A549 (cell line): Measurements from ENCODE around the gene PSMD7. TPM values are rescaled to one million over a fixed set of nuclear protein-coding genes. Genes with fewer than 3 reads are reported as not detected.

Source experiments
- ATAC-seq, 2 experiments: fragments of 200-7000 bp in 1 of 2; fragments of >200 bp in 1 of 2; cut with Nextera tagmentation in 1 of 2; cut with Tn5 transposase in 1 of 2; 3 replicates each; pipeline versions ENCODE4 v1.8.0 to v1.9.1; 2018 to 2020; ENCODE audit warnings: mild to moderate bottlenecking in 1 of 2, moderate library complexity in 1 of 2
- CTCF ChIA-PET: fragments of 300-600 bp; sonication (Branson Sonifier 250); formaldehyde crosslinking; extraction: SDS; loops from one replicate; lab custom pipeline; 2021; ENCODE audit warnings: antibody characterized with exemption, inconsistent platforms; lab: Yijun Ruan, JAX
- POLR2A ChIA-PET: fragments of 350-600 bp; formaldehyde crosslinking; extraction: SDS; loops from one replicate; lab custom pipeline; 2021; ENCODE audit warnings: antibody characterized with exemption, inconsistent platforms; lab: Yijun Ruan, JAX
- DNase-seq, 2 experiments: peaks; one replicate each; pipeline versions ENCODE4 v3.0.0 to v3.0.0-alpha.2; 2011 to 2016; ENCODE audit warnings: low read depth in 1 of 2, low spot score in 1 of 2
- FAIRE-seq: peaks from 2 replicates; lab custom pipeline; 2011; peaks lifted over from hg19 to GRCh38; lab: Jason Lieb, UNC
- H3K27ac ChIP-seq, 2 experiments: fragments of >200 bp; sonication (Bioruptor Twin); formaldehyde crosslinking; 3 replicates each; pipeline ENCODE4 v1.5.1; 2016 to 2017
- H3K4me1 ChIP-seq: fragments of >200 bp; sonication (Bioruptor Twin); formaldehyde crosslinking; 3 replicates; pipeline ENCODE4 v1.6.1; 2016
- H3K4me2 ChIP-seq: fragments of >200 bp; sonication (Bioruptor Twin); formaldehyde crosslinking; 3 replicates; pipeline ENCODE4 v1.6.1; 2016
- H3K4me3 ChIP-seq: fragments of >200 bp; sonication (Bioruptor Twin); formaldehyde crosslinking; 3 replicates; pipeline ENCODE4 v1.5.1; 2016
- H3K9me3 ChIP-seq: fragments of >200 bp; sonication (Bioruptor Twin); formaldehyde crosslinking; 3 replicates; pipeline ENCODE4 v1.6.1; 2016
- CBX8 ChIP-seq: fragments of 200-600 bp; sonication (generic); IDR thresholded peaks from 2 replicates; pipeline ENCODE4 v1.6.1; 2016
- CHD2 ChIP-seq: fragments of 150-350 bp; IDR thresholded peaks from 2 replicates; pipeline ENCODE4 v1.6.1; 2014; ENCODE audit warnings: low read length; ENCODE audit not compliant: partially characterized antibody
- FOSB ChIP-seq: fragments of 250-450 bp; sonication (Bioruptor Pico); IDR thresholded peaks from 2 replicates; pipeline ENCODE4 v1.5.0; 2020; ENCODE audit warnings: mild to moderate bottlenecking, moderate library complexity
- FOSL2 ChIP-seq, 2 experiments: fragments of 450-650 bp in 1 of 2; fragments of >200 bp in 1 of 2; sonication (Bioruptor Twin) in 1 of 2; formaldehyde crosslinking; IDR thresholded peaks; 2 replicates each; pipeline versions ENCODE4 v1.5.0 to v1.6.1; 2016 to 2020; ENCODE audit warnings: mild to moderate bottlenecking in 1 of 2, moderate library complexity in 1 of 2
- HOXA7 ChIP-seq: fragments of 250-450 bp; sonication (Bioruptor Pico); IDR thresholded peaks from 2 replicates; pipeline ENCODE4 v1.5.0; 2020; ENCODE audit warnings: mild to moderate bottlenecking, moderate library complexity
- HOXB13 ChIP-seq: fragments of 250-450 bp; sonication (Bioruptor Pico); IDR thresholded peaks from 2 replicates; pipeline ENCODE4 v1.5.0; 2020; ENCODE audit warnings: low read depth, mild to moderate bottlenecking, moderate library complexity
- JUN ChIP-seq, 2 experiments: fragments of >200 bp; sonication (Bioruptor Twin); formaldehyde crosslinking; IDR thresholded peaks; 2 replicates in 1 of 2; 3 replicates in 1 of 2; pipeline ENCODE4 v1.6.1; 2016 to 2017
- KDM5A ChIP-seq: fragments of 200-600 bp; sonication (generic); IDR thresholded peaks from 2 replicates; pipeline ENCODE4 v1.6.1; 2016; ENCODE audit warnings: antibody characterized with exemption, mild to moderate bottlenecking
- MAZ ChIP-seq: fragments of 150-350 bp; IDR thresholded peaks from 2 replicates; pipeline ENCODE4 v1.6.1; 2014; ENCODE audit warnings: antibody characterized with exemption, low read depth, low read length, borderline replicate concordance
- NFE2L2 ChIP-seq: fragments of 150-350 bp; conservative IDR thresholded peaks from 2 replicates; pipeline ENCODE4 v1.6.1; 2014; ENCODE audit warnings: low read length
- NR3C1 ChIP-seq: fragments of >200 bp; sonication (Bioruptor Twin); formaldehyde crosslinking; IDR thresholded peaks from 3 replicates; pipeline ENCODE4 v1.6.1; 2017
- PHF8 ChIP-seq: fragments of 200-600 bp; sonication (generic); IDR thresholded peaks from 2 replicates; pipeline ENCODE4 v1.6.1; 2016; ENCODE audit warnings: low read depth, mild to moderate bottlenecking, antibody characterized with exemption, moderate library complexity, borderline replicate concordance
- POLR2A ChIP-seq: IDR thresholded peaks from 2 replicates; pipeline ENCODE4 v1.6.1; 2012; ENCODE audit warnings: mild to moderate bottlenecking, low read length
- POLR2AphosphoS2 ChIP-seq: conservative IDR thresholded peaks from 2 replicates; pipeline ENCODE4 v1.6.1; 2012; ENCODE audit warnings: low read length, improper control_type of control experiment, inconsistent platforms
- RAD21 ChIP-seq, 2 experiments: fragments of >200 bp in 1 of 2; sonication (Bioruptor Twin) in 1 of 2; formaldehyde crosslinking in 1 of 2; IDR thresholded peaks in 1 of 2; conservative IDR thresholded peaks in 1 of 2; 2 replicates in 1 of 2; 3 replicates in 1 of 2; pipeline ENCODE4 v1.6.1; 2012 to 2018; ENCODE audit warnings: inconsistent platforms in 1 of 2
- SMC3 ChIP-seq: fragments of >200 bp; sonication (Bioruptor Twin); formaldehyde crosslinking; IDR thresholded peaks from 3 replicates; pipeline ENCODE4 v1.6.1; 2018; ENCODE audit warnings: inconsistent platforms
- TP53 ChIP-seq: fragments of 250-450 bp; sonication (Bioruptor Pico); IDR thresholded peaks from 2 replicates; pipeline ENCODE4 v1.5.0; 2021; ENCODE audit warnings: mild to moderate bottlenecking, moderate library complexity
- WGBS: methylation state at CpG from one replicate; pipeline ENCODE4 v1.1.6; 2017; ENCODE audit errors: missing lambda C conversion rate; 5-methylcytosine and 5-hydroxymethylcytosine counted together
- polyA plus RNA-seq, 4 experiments: library from polyadenylated mRNA; depleted of rRNA in 3 of 4; stranded (reverse); fragments of >200 nt; fragmentation: RNase III in 1 of 4; extraction: RNeasy Plus Mini Kit Qiagen cat#74134 plus additional on column Dnase treatment in 1 of 4; gene quantifications; 2 replicates in 3 of 4; 3 replicates in 1 of 4; pipeline ENCODE4 v1.2.3, GENCODE V29; 2011 to 2017
- TF ChIP-seq, protein P1 (sequence below): fragments of 250-450 bp; sonication (Bioruptor Pico); IDR thresholded peaks from 2 replicates; pipeline ENCODE4 v1.5.0; 2020; ENCODE audit warnings: low read depth, mild to moderate bottlenecking, moderate library complexity
- TF ChIP-seq, protein P2 (sequence below): IDR thresholded peaks from 2 replicates; pipeline ENCODE4 v1.6.1; 2012
- TF ChIP-seq, protein P3 (sequence below): fragments of >200 bp; sonication (Bioruptor Twin); formaldehyde crosslinking; IDR thresholded peaks from 3 replicates; pipeline ENCODE4 v1.5.1; 2016
- TF ChIP-seq, protein P4 (sequence below): fragments of 200-600 bp; sonication (generic); IDR thresholded peaks from 2 replicates; pipeline ENCODE4 v1.6.1; 2016; ENCODE audit warnings: antibody characterized with exemption, mild to moderate bottlenecking, moderate library complexity

Gene PSMD7
- polyA plus RNA-seq, 2 of the 4 experiments (the other 2 are of a cell fraction), result 211 to 219 TPM

DNA sequence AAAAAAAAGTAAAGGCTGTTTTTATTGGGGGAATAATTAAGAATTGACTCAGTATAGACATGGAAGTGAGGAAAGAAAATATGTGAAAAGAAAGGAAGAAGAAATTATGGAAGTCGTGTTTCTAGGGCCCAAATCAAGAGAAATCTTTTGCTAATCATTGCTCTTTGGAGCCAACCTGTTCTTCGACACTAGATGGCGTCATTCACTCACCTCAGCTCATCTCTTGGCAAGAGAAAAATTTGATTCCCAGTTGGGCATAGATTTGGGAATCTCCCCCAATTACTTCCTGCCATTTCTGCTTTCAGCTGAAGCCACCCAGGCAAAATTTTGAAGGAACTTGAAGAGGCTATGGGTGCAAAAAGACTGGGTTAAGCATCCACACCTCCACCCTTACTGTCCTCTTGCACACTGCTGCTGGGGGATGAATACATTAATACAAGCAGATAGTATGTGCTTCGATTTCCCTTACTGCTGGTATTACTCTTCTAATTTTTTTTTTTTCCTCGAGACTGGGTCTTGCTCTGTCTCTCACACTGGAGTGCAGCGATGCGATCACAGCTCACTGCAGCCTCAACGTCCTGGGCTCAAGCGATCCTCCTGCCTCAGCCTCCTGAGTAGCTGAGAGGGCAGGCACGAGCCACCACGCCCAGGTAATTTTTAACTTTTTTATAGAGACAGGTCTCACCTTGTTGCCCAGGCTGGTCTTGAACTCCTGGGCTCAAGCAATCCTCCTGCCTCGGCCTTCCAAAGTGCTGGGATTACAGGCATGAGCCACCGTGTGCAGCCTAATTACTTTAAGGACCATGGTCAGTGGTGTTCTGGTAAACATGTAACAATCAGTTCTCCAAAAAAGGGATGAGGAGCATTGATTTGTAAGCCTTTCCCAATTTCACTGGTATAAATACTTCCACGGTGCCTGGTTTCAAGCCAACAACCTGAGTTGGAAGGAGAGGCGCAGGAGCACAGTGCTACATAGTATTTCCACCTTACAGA, 13.5 kb downstream of the PSMD7 start:
- FAIRE-seq, result no peak
- POLR2A ChIA-PET, result interaction anchor here (0.6 kb wide), 2 partner anchors 311 to 313 kb away, joined by 3 read pairs; no protein-coding TSS in a partner anchor

DNA sequence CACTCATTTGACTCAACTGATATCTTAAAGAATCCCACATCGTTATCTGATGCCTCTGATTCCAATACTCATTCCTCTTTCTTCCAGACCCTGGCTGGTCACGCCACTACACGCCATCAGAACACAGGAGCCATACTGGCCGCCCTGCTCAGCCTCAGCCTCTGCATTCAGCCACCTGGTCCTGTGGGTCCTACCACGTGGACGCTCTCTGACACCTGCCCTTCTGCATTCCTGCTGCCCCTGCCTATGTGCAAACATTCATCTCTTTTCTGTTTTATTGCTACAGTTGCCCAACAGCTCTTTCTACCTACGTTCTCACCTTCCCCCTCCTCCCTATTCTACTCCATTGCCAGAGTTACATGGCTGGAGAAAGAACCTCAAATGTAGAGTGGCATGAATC, 18.4 kb downstream of the PSMD7 start:
- POLR2A ChIA-PET, result no interaction called here
- WGBS, result 77% methylated on average over 7 of the region's 7 CpGs
- CTCF ChIA-PET, result interaction anchor here (1.0 to 1.7 kb wide), 4 partner anchors 13 to 310 kb away, joined by 3 read pairs; no protein-coding TSS in a partner anchor
- no peak overlapping the region for H3K4me3 ChIP-seq
- FAIRE-seq, result no peak
- no peaks in the 10 kb centered on the region for H3K9me3 ChIP-seq
- DNase-seq, result no peak
- H3K27ac ChIP-seq, result no peak overlapping the region
- ATAC-seq, result no peak
- no peaks in the 10 kb centered on the region for H3K4me1 ChIP-seq
- no peak overlapping the region for H3K4me2 ChIP-seq
- TF ChIP-seq JUN (IDR thresholded peaks at IDR 0.05) (no peak), HOXA7 (no peak), HOXB13 (CRISPR knock-in tag) (no peak), MAZ (no peak), CHD2 (no peak), TP53 (CRISPR knock-in tag) (no peak), POLR2A (no peak), KDM5A (no peak), POLR2AphosphoS2 (no peak), CBX8 (no peak), FOSL2 (IDR thresholded peaks at IDR 0.05) (no peak), FOSL2 (CRISPR knock-in tag; IDR thresholded peaks at IDR 0.05) (no peak), FOSB (CRISPR knock-in tag) (no peak), NFE2L2 (no peak), PHF8 (no peak)
- TF ChIP-seq, protein P1, sequence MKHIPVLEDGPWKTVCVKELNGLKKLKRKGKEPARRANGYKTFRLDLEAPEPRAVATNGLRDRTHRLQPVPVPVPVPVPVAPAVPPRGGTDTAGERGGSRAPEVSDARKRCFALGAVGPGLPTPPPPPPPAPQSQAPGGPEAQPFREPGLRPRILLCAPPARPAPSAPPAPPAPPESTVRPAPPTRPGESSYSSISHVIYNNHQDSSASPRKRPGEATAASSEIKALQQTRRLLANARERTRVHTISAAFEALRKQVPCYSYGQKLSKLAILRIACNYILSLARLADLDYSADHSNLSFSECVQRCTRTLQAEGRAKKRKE (CRISPR knock-in tag), result no peak
- TF ChIP-seq, protein P2, sequence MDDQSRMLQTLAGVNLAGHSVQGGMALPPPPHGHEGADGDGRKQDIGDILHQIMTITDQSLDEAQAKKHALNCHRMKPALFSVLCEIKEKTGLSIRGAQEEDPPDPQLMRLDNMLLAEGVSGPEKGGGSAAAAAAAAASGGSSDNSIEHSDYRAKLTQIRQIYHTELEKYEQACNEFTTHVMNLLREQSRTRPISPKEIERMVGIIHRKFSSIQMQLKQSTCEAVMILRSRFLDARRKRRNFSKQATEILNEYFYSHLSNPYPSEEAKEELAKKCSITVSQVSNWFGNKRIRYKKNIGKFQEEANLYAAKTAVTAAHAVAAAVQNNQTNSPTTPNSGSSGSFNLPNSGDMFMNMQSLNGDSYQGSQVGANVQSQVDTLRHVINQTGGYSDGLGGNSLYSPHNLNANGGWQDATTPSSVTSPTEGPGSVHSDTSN, result no peak

More for the DNA sequence above, 13.5 kb downstream of the PSMD7 start:
- WGBS, result 63% methylated on average over 15 of the region's 15 CpGs
- TF ChIP-seq, protein P3, sequence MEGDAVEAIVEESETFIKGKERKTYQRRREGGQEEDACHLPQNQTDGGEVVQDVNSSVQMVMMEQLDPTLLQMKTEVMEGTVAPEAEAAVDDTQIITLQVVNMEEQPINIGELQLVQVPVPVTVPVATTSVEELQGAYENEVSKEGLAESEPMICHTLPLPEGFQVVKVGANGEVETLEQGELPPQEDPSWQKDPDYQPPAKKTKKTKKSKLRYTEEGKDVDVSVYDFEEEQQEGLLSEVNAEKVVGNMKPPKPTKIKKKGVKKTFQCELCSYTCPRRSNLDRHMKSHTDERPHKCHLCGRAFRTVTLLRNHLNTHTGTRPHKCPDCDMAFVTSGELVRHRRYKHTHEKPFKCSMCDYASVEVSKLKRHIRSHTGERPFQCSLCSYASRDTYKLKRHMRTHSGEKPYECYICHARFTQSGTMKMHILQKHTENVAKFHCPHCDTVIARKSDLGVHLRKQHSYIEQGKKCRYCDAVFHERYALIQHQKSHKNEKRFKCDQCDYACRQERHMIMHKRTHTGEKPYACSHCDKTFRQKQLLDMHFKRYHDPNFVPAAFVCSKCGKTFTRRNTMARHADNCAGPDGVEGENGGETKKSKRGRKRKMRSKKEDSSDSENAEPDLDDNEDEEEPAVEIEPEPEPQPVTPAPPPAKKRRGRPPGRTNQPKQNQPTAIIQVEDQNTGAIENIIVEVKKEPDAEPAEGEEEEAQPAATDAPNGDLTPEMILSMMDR, result peak; percentile 90
- TF ChIP-seq HOXB13 (CRISPR knock-in tag) (no peak), NR3C1 (no peak), SMC3 (peak; percentile 75), RAD21 (conservative IDR thresholded peaks at IDR 0.05 in 1 of 2, IDR thresholded peaks at IDR 0.05 in 1 of 2) (peak; percentile 83 to 88)
- TF ChIP-seq, protein P4, sequence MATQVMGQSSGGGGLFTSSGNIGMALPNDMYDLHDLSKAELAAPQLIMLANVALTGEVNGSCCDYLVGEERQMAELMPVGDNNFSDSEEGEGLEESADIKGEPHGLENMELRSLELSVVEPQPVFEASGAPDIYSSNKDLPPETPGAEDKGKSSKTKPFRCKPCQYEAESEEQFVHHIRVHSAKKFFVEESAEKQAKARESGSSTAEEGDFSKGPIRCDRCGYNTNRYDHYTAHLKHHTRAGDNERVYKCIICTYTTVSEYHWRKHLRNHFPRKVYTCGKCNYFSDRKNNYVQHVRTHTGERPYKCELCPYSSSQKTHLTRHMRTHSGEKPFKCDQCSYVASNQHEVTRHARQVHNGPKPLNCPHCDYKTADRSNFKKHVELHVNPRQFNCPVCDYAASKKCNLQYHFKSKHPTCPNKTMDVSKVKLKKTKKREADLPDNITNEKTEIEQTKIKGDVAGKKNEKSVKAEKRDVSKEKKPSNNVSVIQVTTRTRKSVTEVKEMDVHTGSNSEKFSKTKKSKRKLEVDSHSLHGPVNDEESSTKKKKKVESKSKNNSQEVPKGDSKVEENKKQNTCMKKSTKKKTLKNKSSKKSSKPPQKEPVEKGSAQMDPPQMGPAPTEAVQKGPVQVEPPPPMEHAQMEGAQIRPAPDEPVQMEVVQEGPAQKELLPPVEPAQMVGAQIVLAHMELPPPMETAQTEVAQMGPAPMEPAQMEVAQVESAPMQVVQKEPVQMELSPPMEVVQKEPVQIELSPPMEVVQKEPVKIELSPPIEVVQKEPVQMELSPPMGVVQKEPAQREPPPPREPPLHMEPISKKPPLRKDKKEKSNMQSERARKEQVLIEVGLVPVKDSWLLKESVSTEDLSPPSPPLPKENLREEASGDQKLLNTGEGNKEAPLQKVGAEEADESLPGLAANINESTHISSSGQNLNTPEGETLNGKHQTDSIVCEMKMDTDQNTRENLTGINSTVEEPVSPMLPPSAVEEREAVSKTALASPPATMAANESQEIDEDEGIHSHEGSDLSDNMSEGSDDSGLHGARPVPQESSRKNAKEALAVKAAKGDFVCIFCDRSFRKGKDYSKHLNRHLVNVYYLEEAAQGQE, result peak; percentile 54; the same call in 1 of the 2 replicates
- no peak overlapping the region for H3K27ac ChIP-seq
- no peaks in the 10 kb centered on the region for H3K4me1 ChIP-seq
- H3K9me3 ChIP-seq, result no peaks in the 10 kb centered on the region
- no peak overlapping the region for H3K4me3 ChIP-seq
- CTCF ChIA-PET, result interaction anchor here (0.6 to 9.1 kb wide), 21 partner anchors 8 to 552 kb away, joined by 3 to 55 read pairs (median 4); partner anchors contain the start of gene PSMD7
- ATAC-seq (peak; percentile 73 to 75; a peak in 5 of 6 replicates), DNase-seq (peak; percentile 57 to 65)
- no peak overlapping the region for H3K4me2 ChIP-seq
